ENCODE results near the gene ATF4.
A peak's percentile ranks its signal among the peaks of the same experiment; 100 is the strongest.

ATF4 gene

DNA sequence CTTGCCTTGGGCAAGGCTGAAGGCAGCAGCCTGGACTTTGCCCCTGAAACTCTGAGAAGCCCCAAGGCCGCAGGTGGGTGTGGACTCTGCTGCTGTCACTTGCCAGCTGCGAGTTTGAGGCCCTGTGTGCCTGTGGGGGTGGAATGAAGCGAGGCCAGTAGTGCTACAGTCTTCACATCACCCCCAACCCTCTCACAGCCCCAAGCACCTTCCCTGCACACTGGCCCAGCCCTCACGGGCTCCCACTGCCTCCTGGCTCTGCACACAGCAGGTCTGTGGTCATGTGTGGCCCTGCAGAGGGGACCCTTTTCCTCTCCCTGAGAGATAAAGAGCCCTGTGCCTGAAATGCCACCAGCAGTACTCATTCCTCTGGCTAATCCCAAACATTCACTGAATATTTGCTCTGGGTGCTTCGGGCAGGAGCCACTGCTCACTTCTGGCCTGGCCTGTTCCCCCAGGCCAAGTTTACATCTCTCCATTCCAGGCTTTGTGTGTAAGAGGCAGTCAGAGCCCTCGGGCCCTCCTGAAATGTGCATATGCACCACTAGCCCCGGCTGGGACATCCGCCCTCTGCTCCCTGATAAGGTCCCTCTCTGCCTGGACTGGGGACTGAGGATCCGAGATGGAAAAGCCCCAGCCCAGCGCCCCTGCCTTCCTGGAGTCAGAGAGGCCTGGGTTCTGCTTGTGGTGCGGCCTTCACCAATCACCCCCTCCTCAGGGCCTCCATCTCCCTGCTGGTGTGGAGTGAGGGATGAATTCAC is 45.8 kb upstream of the ATF4 start:
- no peaks in the 10 kb centered on the region for H3K36me3 Mint-ChIP-seq (ENCODE audit: low read depth)
- H3K4me1 Mint-ChIP-seq, result peaks cover 64% of the 10 kb centered on the region
- no peak overlapping the region for H3K4me3 Mint-ChIP-seq
- TF ChIP-seq, protein P1, sequence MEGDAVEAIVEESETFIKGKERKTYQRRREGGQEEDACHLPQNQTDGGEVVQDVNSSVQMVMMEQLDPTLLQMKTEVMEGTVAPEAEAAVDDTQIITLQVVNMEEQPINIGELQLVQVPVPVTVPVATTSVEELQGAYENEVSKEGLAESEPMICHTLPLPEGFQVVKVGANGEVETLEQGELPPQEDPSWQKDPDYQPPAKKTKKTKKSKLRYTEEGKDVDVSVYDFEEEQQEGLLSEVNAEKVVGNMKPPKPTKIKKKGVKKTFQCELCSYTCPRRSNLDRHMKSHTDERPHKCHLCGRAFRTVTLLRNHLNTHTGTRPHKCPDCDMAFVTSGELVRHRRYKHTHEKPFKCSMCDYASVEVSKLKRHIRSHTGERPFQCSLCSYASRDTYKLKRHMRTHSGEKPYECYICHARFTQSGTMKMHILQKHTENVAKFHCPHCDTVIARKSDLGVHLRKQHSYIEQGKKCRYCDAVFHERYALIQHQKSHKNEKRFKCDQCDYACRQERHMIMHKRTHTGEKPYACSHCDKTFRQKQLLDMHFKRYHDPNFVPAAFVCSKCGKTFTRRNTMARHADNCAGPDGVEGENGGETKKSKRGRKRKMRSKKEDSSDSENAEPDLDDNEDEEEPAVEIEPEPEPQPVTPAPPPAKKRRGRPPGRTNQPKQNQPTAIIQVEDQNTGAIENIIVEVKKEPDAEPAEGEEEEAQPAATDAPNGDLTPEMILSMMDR (IDR thresholded peaks at IDR 0.05; ENCODE audit: unreplicated experiment in 3 of 3), result no peak
- H3K27ac Mint-ChIP-seq, result peak overlapping the region; percentile 89 to 98 (median 96)
- no peaks in the 10 kb centered on the region for H3K9me3 Mint-ChIP-seq
- H3K27me3 Mint-ChIP-seq (ENCODE audit: low read depth), result no peaks in the 10 kb centered on the region

DNA sequence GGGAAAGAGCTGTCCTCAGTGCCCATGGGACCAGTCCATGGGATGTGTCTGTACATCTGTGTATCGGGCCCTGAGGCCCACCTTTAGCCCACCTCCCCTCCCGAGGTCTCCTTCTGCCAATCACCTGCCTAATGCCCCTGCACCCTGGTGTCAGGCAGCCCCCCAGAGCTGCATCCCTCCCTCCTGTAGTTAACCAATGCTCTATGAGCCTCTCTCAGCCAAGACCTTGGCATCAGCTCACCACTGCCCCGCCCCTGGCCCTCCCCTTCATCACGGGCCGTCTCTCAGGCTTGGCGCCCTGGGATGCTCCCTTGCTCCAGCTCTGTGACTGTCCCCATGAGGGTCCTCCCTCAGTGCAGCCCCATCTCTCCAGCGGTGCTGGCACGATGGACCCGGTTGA is 45.0 kb upstream of the ATF4 start:
- Mint-ChIP-seq H3K9me3 (no peaks in the 10 kb centered on the region), H3K36me3 (ENCODE audit: low read depth) (no peaks in the 10 kb centered on the region), H3K27me3 (ENCODE audit: low read depth) (no peaks in the 10 kb centered on the region), H3K4me3 (no peak overlapping the region), H3K27ac (peak overlapping the region; percentile 87 to 96 (median 89)), H3K4me1 (peaks cover 58% of the 10 kb centered on the region)
- TF ChIP-seq, protein P1 (IDR thresholded peaks at IDR 0.05; ENCODE audit: unreplicated experiment in 3 of 3), result no peak

DNA sequence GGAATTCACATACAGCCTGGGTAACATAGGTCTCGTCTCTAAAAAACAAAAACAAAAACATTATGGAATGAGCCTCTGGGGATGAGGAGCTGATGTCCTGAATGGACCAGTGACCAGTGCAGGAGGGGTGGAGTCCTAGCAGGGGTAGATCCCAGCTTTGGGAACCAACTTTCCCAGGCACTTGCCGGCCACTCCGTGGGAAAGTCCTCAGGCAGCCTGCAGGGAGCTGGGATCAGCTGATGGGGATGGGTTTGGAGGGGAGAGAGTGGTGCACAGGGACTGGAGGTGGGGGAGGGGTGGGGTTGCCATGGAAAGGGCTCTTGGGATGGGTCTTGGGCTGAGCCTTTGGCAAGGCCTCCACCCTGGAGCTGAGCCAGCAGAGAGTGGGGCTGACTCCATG is 44.5 kb upstream of the ATF4 start:
- Mint-ChIP-seq H3K27me3 (ENCODE audit: low read depth) (no peaks in the 10 kb centered on the region), H3K36me3 (ENCODE audit: low read depth) (no peaks in the 10 kb centered on the region), H3K4me1 (peaks cover 55% of the 10 kb centered on the region), H3K27ac (peak overlapping the region; percentile 87 to 96 (median 89)), H3K4me3 (no peak overlapping the region), H3K9me3 (no peaks in the 10 kb centered on the region)
- TF ChIP-seq, protein P1 (IDR thresholded peaks at IDR 0.05; ENCODE audit: unreplicated experiment in 3 of 3), result no peak

DNA sequence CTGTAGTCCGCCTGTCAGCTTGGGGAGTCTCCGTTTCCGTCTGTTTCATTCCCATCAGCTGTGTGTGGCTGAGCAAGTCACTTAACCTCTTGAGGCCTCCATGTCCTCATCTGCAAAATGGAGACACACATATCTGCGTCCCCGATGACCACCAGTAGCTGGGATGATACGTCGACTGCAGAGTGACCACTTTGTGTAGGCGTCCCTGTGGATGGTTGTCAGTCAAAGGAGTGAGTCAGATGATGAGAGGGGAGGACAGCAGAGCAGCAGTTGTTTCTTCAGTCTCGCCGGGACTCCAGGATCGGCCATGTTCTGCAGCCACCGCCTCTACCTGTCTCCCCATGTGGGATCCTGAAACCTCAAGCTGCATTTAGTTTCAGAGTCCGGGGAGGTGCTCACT is 43.7 kb upstream of the ATF4 start:
- H3K4me3 Mint-ChIP-seq, result no peak overlapping the region
- no peaks in the 10 kb centered on the region for H3K9me3 Mint-ChIP-seq

DNA sequence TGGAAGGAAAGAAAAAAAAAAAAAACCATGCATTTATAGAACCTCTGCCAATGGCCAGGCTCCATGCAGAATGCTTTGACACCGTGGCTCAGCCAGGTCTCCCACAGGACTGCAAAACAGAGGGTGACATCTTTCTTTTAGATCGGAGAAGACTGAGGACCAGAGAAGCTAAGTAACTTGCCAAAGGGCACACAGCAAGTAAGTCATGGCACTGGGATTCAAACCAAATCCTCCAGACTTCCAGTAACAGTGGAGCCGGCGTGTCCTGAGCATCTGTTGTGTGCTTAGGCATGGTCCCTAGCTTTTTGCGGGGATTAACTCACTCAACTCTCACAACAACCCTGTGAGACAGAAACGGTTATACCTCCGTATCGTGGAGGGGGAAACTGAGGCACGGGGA is 42.8 kb upstream of the ATF4 start:
- TF ChIP-seq, protein P1 (IDR thresholded peaks at IDR 0.05; ENCODE audit: unreplicated experiment in 3 of 3), result no peak
- H3K27me3 Mint-ChIP-seq (ENCODE audit: low read depth), result no peaks in the 10 kb centered on the region
- H3K27ac Mint-ChIP-seq, result no peak overlapping the region
- peaks cover 40% of the 10 kb centered on the region for H3K4me1 Mint-ChIP-seq
- H3K4me3 Mint-ChIP-seq, result no peak overlapping the region
- H3K36me3 Mint-ChIP-seq (ENCODE audit: low read depth), result no peaks in the 10 kb centered on the region
- H3K9me3 Mint-ChIP-seq, result no peaks in the 10 kb centered on the region

More for the DNA sequence above, 43.7 kb upstream of the ATF4 start:
- peak overlapping the region in 1 of 3 experiments; percentile 96 for H3K27ac Mint-ChIP-seq
- H3K4me1 Mint-ChIP-seq, result peaks cover 49% of the 10 kb centered on the region
- H3K36me3 Mint-ChIP-seq (ENCODE audit: low read depth), result no peaks in the 10 kb centered on the region
- H3K27me3 Mint-ChIP-seq (ENCODE audit: low read depth), result no peaks in the 10 kb centered on the region
- TF ChIP-seq, protein P1 (IDR thresholded peaks at IDR 0.05; ENCODE audit: unreplicated experiment in 3 of 3), result no peak

DNA sequence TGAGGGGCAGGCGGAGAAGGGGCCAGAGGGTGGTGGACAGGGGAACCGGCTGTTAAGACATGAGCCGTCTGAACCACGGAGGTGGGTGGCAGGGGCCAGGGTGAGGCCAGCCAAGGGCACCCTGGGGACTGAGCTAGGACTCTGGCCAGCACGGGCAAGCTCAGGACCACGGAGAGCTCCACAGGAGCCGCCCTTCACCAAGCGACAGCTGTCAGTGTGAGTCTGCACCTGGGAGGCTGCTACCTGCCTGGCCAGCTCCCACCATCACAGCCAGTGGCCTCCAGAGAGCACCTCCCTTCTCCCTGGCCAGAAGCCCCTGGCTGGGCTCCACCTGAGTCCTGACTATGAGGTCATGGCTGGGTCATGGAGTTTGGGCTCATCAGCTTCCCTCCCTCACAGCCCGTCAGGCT is 41.9 kb upstream of the ATF4 start:
- Mint-ChIP-seq H3K4me3 (no peak overlapping the region), H3K9me3 (no peaks in the 10 kb centered on the region), H3K27me3 (ENCODE audit: low read depth) (no peaks in the 10 kb centered on the region), H3K27ac (no peak overlapping the region), H3K4me1 (peaks cover 31% of the 10 kb centered on the region), H3K36me3 (ENCODE audit: low read depth) (no peaks in the 10 kb centered on the region)
- TF ChIP-seq, protein P1 (IDR thresholded peaks at IDR 0.05; ENCODE audit: unreplicated experiment in 3 of 3), result no peak

Data from nephron (organoid).